GM18870 (cell line): ENCODE measurements around the gene OR52L1.

ENCODE experiments used
- ATAC-seq: cut with Tn5 transposase; IDR thresholded peaks from one replicate; pipeline ENCODE4 v1.9.1; 2021; ENCODE audit warnings: moderate library complexity; ENCODE audit not compliant: unreplicated experiment

OR52L1 gene

GRCh38 chr11:5941951-5942350, 44.8 kb downstream of the OR52L1 start, which contains the start of gene OR56A3:
Gene OR56A3 (plus strand): TSS chr11:5942251. CDS start chr11:5947347, 5,096 bp downstream.
- no peak for ATAC-seq

- no peak for ATAC-seq
Measured at GRCh38 chr11:5940748-5941147, 46.0 kb downstream of the OR52L1 start.

- no peak for ATAC-seq
Measured at GRCh38 chr11:5938603-5938965, 48.2 kb downstream of the OR52L1 start.

GRCh38 chr11:5937868-5938602, 48.8 kb downstream of the OR52L1 start:
- no peak for ATAC-seq
